HG03097 (cell line): Measurements from ENCODE around the gene TBRG4.

ENCODE experiments used
- ATAC-seq: cut with Tn5 transposase; IDR thresholded peaks from one replicate; pipeline ENCODE4 v1.9.1; 2021; ENCODE audit not compliant: unreplicated experiment, low FRiP score

Gene TBRG4

GRCh38 chr7:45076946-45077345 lies 34.6 kb downstream of the TBRG4 start:
- no peak for ATAC-seq

- no peak for ATAC-seq
These were observed 35.4 kb downstream of the TBRG4 start for GRCh38 chr7:45075871-45076796.

- ATAC-seq: no peak
These were observed 36.2 kb downstream of the TBRG4 start for GRCh38 chr7:45075355-45075644.

- no peak for ATAC-seq
These were observed 36.8 kb downstream of the TBRG4 start for GRCh38 chr7:45074528-45075354.

- no peak for ATAC-seq
These were observed 37.5 kb downstream of the TBRG4 start for GRCh38 chr7:45073786-45074527.

- no peak for ATAC-seq
These were observed 38.3 kb downstream of the TBRG4 start for GRCh38 chr7:45073031-45073785.

- no peak for ATAC-seq
These were observed 39.1 kb downstream of the TBRG4 start for GRCh38 chr7:45072131-45073030.

GRCh38 chr7:45071528-45071927 lies 40.0 kb downstream of the TBRG4 start:
- no peak for ATAC-seq

- no peak for ATAC-seq
These were observed 41.2 kb downstream of the TBRG4 start for GRCh38 chr7:45070254-45070642.

GRCh38 chr7:45069444-45070253 lies 41.8 kb downstream of the TBRG4 start:
- no peak for ATAC-seq

- no peak for ATAC-seq
These were observed 43.1 kb downstream of the TBRG4 start for GRCh38 chr7:45068236-45069023.

- no peak for ATAC-seq
These were observed 43.9 kb downstream of the TBRG4 start for GRCh38 chr7:45067582-45067981.

GRCh38 chr7:45066409-45066808 lies 45.1 kb downstream of the TBRG4 start:
- ATAC-seq: no peak

- no peak for ATAC-seq
These were observed 46.2 kb downstream of the TBRG4 start for GRCh38 chr7:45065031-45065995.

GRCh38 chr7:45064047-45064725 lies 47.3 kb downstream of the TBRG4 start:
- ATAC-seq: no peak

GRCh38 chr7:45061806-45062425 lies 49.6 kb downstream of the TBRG4 start:
- ATAC-seq: no peak
